Neutrophil (primary cell): Measurements from ENCODE around the gene ATP8B4.

Experiments used
- H3K27ac ChIP-seq: fragments of 200-600 bp; sonication (generic); 2 replicates; pipeline ENCODE4 v1.5.1; 2016; ENCODE audit warnings: mild to moderate bottlenecking, moderate library complexity
- H3K27me3 ChIP-seq: fragments of 200-600 bp; sonication (generic); 2 replicates; pipeline ENCODE4 v1.6.0; 2016; ENCODE audit warnings: mild to moderate bottlenecking
- H3K36me3 ChIP-seq: fragments of 200-600 bp; sonication (generic); 2 replicates; pipeline ENCODE4 v1.5.1; 2017
- H3K4me1 ChIP-seq, 2 experiments: fragments of 200-600 bp in 1 of 2; sonication (generic) in 1 of 2; 1 replicate in 1 of 2; 2 replicates in 1 of 2; pipeline versions ENCODE4 v1.5.1 to v1.6.1; 2013 to 2016; ENCODE audit warnings: low read depth in 1 of 2, low read length in 1 of 2, mild to moderate bottlenecking in 1 of 2, moderate library complexity in 1 of 2; ENCODE audit not compliant: control insufficient read depth in 1 of 2, insufficient read depth in 1 of 2
- H3K4me3 ChIP-seq, 2 experiments: fragments of 200-600 bp in 1 of 2; sonication (generic) in 1 of 2; 1 replicate in 1 of 2; 2 replicates in 1 of 2; pipeline ENCODE4 v1.5.1; 2013 to 2016; ENCODE audit warnings: low read depth in 1 of 2, low read length in 1 of 2, mild to moderate bottlenecking in 1 of 2, moderate library complexity in 1 of 2
- H3K9me3 ChIP-seq: fragments of 200-600 bp; sonication (generic); 2 replicates; pipeline ENCODE4 v1.5.1; 2016
- CTCF ChIP-seq: fragments of 200-600 bp; sonication (generic); IDR thresholded peaks from 2 replicates; pipeline ENCODE4 v1.5.1; 2016; ENCODE audit warnings: antibody characterized with exemption

ATP8B4 gene

GRCh38 chr15:50143255-50143860, 24.3 kb upstream of the ATP8B4 start:
- TF ChIP-seq CTCF = no peak
- Histone ChIP-seq H3K9me3 (no peaks in the 10 kb centered on the region), H3K27ac (no peak overlapping the region), H3K4me1 (peaks cover 26 to 27% of the 10 kb centered on the region in 2 experiments), H3K27me3 (no peaks in the 10 kb centered on the region), H3K36me3 (no peaks in the 10 kb centered on the region), H3K4me3 (no peak overlapping the region)

DNA sequence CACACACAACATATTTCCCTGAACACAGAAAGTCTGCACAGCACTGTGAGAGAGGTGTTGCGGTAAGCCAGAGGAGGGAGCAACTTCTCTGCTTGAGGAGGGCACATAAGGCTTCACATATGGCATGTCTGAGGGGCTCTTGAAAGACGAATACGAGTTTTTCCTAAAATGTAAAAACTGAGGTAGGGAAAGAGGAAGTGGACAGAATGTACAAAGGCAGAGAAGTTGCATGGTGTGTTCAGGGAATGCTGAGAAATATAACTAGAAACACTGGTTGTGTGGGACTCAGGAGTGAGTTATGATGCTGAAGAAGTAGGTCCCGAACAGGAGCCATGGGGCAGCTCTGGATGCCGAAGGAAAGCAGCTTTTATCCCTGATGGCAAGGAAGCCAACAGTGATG, 22.8 kb upstream of the ATP8B4 start:
- no peak for TF ChIP-seq CTCF
- no peaks in the 10 kb centered on the region for H3K27me3 ChIP-seq
- H3K9me3 ChIP-seq = no peaks in the 10 kb centered on the region
- H3K27ac ChIP-seq = no peak overlapping the region
- H3K36me3 ChIP-seq = no peaks in the 10 kb centered on the region
- no peak overlapping the region for H3K4me3 ChIP-seq
- peaks cover 26 to 27% of the 10 kb centered on the region in 2 experiments for H3K4me1 ChIP-seq

GRCh38 chr15:50140983-50141382, 21.9 kb upstream of the ATP8B4 start:
- TF ChIP-seq CTCF = no peak
- Histone ChIP-seq H3K36me3 (no peaks in the 10 kb centered on the region), H3K9me3 (no peaks in the 10 kb centered on the region), H3K4me3 (no peak overlapping the region), H3K4me1 (peaks cover 25 to 33% of the 10 kb centered on the region in 2 experiments), H3K27me3 (no peaks in the 10 kb centered on the region), H3K27ac (no peak overlapping the region)

DNA sequence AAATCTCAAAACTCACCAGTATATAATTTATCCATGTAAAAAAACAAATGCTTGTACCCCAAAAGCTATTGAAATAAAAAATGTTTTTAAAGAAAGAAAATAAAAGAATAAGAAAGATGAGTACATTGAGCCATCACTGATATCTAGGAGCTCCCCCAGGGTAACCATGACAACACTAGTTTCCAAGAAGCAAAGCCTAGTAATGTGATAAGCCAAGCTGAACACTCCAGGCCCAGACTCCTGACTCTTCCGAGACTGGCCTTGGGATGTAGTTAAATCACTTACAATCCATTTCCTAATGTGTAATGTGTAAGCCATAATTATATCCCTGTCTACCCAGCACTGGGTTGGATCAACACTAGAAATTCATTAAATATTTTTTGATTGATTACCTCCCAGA, 21.1 kb upstream of the ATP8B4 start:
- H3K4me3 ChIP-seq = no peak overlapping the region
- no peak overlapping the region for H3K27ac ChIP-seq

DNA sequence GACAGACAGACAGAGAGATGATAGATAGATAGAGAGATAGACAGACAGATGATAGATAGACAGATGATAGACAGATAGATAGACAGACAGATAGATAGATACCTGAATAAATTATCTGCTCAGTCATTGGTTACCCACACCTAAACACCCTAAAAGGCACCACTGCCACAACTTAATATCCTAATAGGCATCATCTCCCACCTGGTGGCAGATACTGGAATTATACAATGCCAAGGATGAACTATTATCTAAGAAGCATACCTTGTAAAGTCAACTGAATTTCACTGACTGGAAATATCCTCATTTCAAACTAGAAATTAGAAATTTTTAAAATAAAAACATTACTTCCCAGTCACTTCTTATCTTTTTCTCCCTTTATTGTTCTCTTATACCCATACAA, 19.4 kb upstream of the ATP8B4 start:
- no peak for TF ChIP-seq CTCF
- H3K36me3 ChIP-seq = no peaks in the 10 kb centered on the region
- H3K4me1 ChIP-seq = peaks cover 33 to 40% of the 10 kb centered on the region in 2 experiments
- H3K4me3 ChIP-seq = no peak overlapping the region
- H3K9me3 ChIP-seq = no peaks in the 10 kb centered on the region
- no peak overlapping the region for H3K27ac ChIP-seq
- no peaks in the 10 kb centered on the region for H3K27me3 ChIP-seq

More for the DNA sequence above, 21.1 kb upstream of the ATP8B4 start:
- H3K4me1 ChIP-seq = peaks cover 28 to 36% of the 10 kb centered on the region in 2 experiments
- no peaks in the 10 kb centered on the region for H3K9me3 ChIP-seq
- no peaks in the 10 kb centered on the region for H3K36me3 ChIP-seq
- no peaks in the 10 kb centered on the region for H3K27me3 ChIP-seq
- TF ChIP-seq CTCF = no peak

- Histone ChIP-seq H3K4me3 (no peak overlapping the region), H3K27me3 (no peaks in the 10 kb centered on the region), H3K4me1 (peaks cover 33 to 45% of the 10 kb centered on the region in 2 experiments), H3K36me3 (no peaks in the 10 kb centered on the region), H3K9me3 (no peaks in the 10 kb centered on the region), H3K27ac (no peak overlapping the region)
- TF ChIP-seq CTCF = no peak
Measured at GRCh38 chr15:50137893-50138292, 18.9 kb upstream of the ATP8B4 start.
